ENCODE measurements around the gene ASB1.

The ASB1 gene

GRCh38 chr2:238446371-238446770 is 19.6 kb downstream of the ASB1 start:
- no peak for DNase-seq

GRCh38 chr2:238448031-238448955 is 21.6 kb downstream of the ASB1 start:
- no peak for DNase-seq

- DNase-seq, result no peak
These were observed 22.5 kb downstream of the ASB1 start for GRCh38 chr2:238449241-238449640.

- no peak for DNase-seq
These were observed 23.2 kb downstream of the ASB1 start for GRCh38 chr2:238449909-238450417.

GRCh38 chr2:238450440-238450861 is 23.7 kb downstream of the ASB1 start:
- DNase-seq, result no peak

DNA sequence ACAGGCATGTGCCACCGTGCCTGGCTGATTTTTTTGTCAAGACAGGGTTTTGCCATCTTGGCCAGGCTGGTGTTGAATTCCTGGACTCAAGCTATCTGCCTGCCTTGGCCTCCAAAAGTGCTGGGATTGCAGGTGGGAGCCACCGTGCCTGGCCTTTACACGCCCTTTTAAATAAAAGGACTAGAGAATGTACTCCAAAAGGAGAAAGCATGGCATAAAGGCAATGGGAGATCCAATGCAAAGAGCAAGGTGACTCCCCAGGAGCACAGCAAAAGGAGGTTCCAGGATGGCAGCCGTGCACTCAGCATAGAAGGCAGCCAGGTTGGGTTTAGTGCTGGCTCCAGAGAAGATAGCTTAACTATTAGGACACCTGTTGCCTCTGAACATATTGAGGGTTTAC is 27.1 kb downstream of the ASB1 start:
- no peak for DNase-seq

GRCh38 chr2:238456449-238456848 is 29.7 kb downstream of the ASB1 start:
- no peak for DNase-seq

GRCh38 chr2:238456970-238457926 is 30.5 kb downstream of the ASB1 start:
- no peak for DNase-seq

DNA sequence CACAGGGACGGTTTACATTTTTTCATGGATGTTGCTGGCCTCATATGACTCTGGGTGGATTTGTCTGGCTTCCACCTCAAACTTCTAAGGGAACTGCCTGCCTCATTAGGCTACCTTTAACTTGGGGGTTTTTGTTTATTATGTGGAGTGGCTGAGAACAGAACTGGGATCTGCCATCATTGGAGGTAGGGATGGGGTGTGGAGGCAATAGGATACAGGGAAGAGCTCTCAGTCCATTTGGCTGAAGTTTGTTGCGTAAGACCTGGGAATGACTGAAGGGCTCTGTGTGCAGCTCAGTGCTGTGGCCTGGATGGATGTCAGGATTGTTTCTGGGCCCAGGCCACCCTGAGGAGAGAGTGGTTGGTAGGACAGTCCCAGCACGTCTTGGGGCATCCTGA is 31.2 kb downstream of the ASB1 start:
- DNase-seq, result no peak

- DNase-seq, result no peak
These were observed 31.9 kb downstream of the ASB1 start for GRCh38 chr2:238458651-238459050.

- no peak for DNase-seq
These were observed 32.4 kb downstream of the ASB1 start for GRCh38 chr2:238459081-238459629.

- no peak for DNase-seq
These were observed 34.3 kb downstream of the ASB1 start for GRCh38 chr2:238461051-238461450.

DNA sequence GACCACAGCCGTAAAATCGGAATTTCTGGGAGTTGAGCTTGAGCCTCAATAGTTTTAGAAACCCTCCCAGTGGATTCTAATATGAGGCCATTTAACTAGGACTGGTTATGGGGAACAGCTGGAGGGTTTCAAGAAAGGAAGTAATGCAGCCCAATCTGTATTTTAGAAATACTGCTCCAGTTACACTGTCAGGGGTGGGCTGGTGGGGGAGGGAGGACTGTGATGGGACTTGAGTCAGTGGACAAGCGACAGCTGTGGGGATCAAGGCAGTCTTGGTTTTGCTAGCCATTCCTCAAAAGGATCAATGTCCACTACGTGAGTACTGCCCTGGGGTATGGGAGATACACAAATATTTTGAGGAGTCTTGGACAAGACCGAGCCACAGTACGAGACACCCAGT is 34.8 kb downstream of the ASB1 start:
- no peak for DNase-seq

DNA sequence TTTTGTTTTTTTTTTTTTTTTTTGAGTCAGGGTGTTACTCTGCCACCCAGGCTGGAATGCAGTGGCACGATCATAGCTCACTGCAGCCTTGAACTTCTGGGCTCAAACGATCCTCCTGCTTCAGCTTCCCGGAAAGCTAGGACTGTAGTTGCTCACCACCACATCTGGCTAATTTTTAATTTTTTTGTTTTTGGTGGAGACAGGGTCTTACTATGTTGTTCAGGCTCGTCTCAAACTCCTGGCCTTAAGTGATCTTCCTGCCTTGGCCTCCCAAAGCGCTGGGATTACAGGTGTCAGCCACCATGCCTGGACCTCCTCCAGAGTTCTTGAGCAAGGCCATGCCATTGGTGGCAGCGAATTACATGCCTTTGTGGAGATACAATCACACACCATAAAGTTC is 35.2 kb downstream of the ASB1 start:
- no peak for DNase-seq

DNA sequence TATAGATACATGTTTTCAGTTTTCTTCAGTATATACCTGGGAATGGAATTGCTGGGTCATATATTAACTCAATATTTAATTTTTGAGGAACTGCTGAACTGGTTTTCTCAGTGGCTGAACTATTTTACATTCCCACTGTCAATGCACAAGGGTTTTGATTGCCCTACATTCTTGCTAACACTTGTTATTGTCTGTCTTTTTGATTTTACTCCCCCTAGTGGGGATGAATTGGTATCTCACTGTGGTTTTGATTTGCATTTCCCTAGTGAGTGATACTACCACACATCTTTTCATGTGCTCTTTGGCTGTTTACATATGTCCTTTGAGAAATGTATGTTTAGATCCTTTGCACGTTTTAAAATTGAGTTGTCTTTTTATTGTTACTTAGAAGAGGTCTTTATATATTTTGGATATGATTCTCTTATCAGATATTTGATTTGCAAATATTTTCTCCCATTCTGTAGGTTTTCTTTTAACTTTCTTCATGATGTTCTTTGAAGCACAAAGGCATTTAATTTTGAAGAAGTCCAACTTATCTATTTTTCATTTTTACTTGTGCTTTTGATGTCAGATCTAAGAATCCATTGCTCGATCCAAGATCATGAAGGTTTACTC is 36.2 kb downstream of the ASB1 start:
- DNase-seq, result no peak

DNA sequence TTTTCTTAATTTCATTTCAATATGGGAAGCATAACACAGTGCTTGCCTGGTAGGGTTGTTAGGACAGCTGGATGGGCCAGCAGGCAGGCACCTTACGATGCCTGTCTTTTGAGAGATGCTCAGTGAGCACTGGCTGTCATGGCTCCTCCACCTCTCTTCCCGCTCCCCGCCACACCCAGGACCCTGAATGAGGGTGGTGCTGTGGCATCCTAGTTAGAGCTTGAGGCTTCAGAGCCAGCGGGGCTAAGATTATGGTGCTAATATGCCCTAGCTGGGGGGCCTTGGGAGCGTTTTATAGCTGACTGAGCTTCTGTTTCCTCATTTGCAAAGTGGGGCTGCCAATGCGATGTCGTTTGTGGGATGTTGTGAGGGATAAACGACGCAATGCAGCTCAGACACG is 37.7 kb downstream of the ASB1 start:
- no peak for DNase-seq

GRCh38 chr2:238465487-238466242 is 38.9 kb downstream of the ASB1 start:
- no peak for DNase-seq

DNA sequence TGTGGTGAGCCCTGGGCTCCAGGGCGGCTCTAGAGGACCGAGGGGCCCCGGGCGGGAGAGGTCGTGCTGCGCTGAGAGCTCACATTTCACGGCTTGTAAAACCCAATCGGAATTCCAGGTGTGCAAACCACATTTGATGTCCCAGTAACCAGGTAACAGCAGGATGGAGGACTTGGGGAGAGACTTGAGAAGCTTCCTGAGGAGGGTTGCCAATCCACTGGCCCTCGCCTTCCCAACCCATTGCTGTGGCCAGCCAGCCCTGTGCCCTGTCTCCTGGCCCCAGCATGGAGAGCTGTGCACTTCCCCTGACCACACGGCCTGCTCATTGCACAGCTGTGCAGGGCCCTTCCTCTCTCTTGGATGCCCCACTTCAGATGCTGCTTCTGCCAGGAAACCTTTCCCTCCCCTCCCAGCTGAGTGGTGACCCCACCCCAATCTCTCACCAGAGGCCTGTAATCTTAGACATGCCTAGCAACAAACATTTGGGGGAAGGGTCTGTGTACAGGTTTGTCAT is 39.6 kb downstream of the ASB1 start:
- no peak for DNase-seq

GRCh38 chr2:238467062-238467461 is 40.3 kb downstream of the ASB1 start:
- no peak for DNase-seq

GRCh38 chr2:238467792-238468191 is 41.1 kb downstream of the ASB1 start:
- DNase-seq, result no peak

DNA sequence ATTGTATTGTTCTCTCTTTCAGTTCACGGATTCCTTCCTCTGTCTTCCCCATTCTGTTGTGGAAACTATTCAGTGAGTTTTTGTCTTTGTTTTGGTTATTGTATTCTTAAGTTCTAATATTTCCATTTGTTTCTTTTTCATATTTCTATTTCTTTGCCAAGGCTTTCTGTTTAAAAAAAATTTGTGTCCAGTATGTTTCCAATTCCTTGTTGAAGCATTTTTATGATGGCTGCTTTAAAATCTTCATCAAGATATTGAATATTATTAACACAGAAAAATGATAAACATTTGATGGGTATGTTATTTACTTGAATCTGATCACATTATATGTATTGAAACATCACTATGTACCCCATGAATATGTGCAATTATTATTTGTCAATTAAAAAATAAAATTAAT is 42.4 kb downstream of the ASB1 start:
- DNase-seq, result no peak

DNA sequence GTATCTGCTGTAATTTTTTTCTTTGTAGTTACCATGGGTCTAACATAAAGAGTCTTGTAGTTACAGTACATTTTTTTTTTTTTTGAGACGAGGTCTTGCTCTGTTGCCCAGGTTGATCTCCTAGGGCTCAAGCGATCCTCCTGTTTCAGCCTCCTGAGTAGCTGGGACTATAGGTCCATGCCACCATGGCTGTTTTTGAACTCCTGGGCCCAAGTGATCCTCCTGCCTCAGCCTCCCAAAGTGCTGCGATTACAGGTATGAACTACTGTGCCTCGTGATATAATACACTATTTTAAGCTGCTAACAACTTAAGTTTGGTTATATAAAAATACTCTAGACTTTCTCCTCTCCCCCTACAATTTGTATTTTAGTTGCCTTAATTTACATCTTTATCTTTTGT is 46.3 kb downstream of the ASB1 start:
- no peak for DNase-seq

Data from effector CD4-positive, alpha-beta T cell (primary cell).